GM13977 (cell line): ENCODE results near the gene CDC42SE2.
"Not testable (repeated sequence)": the region's sequence is repeated elsewhere in the genome, so short reads cannot be mapped to it uniquely, and the experiment has no call there.

Experiments used
- DNase-seq: peaks from one replicate; pipeline ENCODE4 v3.0.0; 2012; ENCODE audit warnings: low spot score
- in situ Hi-C: fragments of 300-500 bp; cut with MboI; formaldehyde crosslinking; loops from one replicate; pipeline ENCODE4 v1.12.0; 2022; ENCODE audit warnings: low sequenced_read_pairs, low pct_unique_long_range_greater_than_20kb, mixed read lengths, inconsistent platforms; ENCODE audit not compliant: unreplicated experiment
- TF ChIP-seq, protein P1 (sequence below): IDR thresholded peaks from 2 replicates; pipeline ENCODE4 v1.5.1; 2012; ENCODE audit warnings: mild to moderate bottlenecking, control low read depth; ENCODE audit not compliant: insufficient read depth; ENCODE audit errors: extremely low read depth, missing control alignments

Gene CDC42SE2

DNA sequence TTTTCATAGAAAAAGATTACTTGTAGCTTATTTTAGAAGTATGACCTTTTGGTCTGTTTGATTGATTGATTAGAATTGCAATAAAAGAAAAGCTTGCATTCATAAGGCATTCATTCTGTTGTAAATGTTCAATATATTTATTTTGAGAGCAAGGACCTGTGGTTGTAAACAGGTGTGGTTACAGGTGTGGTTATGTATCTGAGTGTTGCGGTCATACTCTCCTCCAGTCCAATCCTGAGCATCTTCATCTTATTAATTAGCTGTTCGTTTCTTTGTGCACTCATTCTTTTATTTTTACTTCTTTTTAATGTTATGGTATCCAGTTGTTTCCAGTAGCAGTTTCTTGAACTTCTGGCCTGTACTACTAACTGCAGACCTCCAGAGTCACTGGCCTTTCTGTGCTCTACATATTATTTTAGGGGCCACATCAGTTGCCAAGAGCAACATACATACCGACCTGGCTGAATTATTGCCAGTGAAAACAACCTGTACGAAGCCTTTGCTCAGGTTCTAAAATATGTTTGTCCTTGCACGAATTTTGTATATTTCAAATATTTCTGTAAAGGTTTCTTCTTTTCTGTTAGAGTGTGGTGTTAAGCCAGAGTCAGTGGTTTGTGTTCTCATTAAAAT is 128.7 kb downstream of the CDC42SE2 start:
- TF ChIP-seq, protein P1, sequence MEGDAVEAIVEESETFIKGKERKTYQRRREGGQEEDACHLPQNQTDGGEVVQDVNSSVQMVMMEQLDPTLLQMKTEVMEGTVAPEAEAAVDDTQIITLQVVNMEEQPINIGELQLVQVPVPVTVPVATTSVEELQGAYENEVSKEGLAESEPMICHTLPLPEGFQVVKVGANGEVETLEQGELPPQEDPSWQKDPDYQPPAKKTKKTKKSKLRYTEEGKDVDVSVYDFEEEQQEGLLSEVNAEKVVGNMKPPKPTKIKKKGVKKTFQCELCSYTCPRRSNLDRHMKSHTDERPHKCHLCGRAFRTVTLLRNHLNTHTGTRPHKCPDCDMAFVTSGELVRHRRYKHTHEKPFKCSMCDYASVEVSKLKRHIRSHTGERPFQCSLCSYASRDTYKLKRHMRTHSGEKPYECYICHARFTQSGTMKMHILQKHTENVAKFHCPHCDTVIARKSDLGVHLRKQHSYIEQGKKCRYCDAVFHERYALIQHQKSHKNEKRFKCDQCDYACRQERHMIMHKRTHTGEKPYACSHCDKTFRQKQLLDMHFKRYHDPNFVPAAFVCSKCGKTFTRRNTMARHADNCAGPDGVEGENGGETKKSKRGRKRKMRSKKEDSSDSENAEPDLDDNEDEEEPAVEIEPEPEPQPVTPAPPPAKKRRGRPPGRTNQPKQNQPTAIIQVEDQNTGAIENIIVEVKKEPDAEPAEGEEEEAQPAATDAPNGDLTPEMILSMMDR, result no peak
- in situ Hi-C loops, result loop anchor here (10.0 kb wide), 1 partner anchor 528 kb away; no protein-coding TSS in a partner anchor

DNA sequence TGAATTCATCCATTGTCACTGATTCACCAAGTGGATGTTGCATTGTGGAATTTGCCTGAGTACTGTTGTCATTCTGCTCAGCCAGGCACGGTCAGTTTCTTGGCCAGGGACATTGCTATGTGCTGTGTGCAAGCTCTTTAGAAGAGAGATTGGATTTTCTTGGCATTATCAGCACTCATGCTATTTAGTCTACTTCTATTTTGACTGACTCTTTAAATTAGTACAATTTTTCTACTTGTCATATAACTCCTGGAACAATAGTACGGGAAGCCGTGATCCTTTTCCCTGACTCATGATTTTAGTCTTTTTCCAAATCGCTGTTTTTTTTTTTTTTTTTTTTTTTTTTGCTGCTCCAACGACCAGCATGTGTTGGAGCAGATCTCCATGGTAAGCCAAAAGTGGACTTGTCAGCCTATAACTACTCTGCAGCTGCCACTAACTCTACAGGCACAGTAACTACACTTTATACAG is 129.7 kb downstream of the CDC42SE2 start:
- TF ChIP-seq, protein P1, result no peak
- DNase-seq, result no peak
- in situ Hi-C loops, result loop anchor here (10.0 kb wide), 1 partner anchor 529 kb away; no protein-coding TSS in a partner anchor

More for the DNA sequence above, 128.7 kb downstream of the CDC42SE2 start:
- no peak for DNase-seq

DNA sequence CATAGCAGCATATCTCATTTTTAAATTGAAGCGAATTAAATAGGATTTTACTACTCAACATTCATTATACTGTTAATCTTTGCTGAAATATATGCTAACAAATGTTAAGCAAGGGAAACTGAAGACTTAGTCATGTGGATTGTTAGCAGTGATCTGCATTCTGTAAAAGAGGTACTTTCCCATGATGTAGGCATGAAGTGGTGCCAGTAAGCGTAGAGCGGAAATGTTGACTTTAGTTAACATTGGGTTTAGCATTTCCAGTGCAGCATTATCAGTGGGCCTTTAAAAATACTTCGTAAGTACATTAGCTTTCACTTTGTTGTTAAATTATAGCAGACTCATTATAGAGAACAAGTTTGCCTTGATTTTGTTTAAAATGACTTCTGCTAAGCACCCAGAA is 130.3 kb downstream of the CDC42SE2 start:
- peak; percentile 54 for DNase-seq
- in situ Hi-C loops, result loop anchor here (10.0 kb wide), 1 partner anchor 529 kb away; no protein-coding TSS in a partner anchor
- TF ChIP-seq, protein P1, result no peak

DNA sequence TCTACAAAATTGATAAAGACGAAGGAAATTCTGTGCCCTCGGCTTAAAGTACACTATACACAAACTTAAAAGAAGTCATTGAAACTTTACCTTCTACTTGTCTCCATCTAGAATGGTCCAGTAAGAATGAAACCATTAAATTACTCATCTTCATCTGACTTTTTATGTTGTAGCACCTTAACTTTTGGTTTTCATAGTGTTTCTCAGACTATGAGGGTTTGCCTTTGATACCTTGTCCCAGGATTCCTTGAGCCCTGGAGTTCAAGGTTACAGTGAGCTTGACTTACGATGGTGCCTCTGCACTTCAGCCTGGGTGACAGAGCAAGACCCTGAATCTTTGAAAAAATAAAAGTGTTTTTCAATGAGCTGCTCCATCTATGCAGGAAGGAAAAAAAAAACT is 132.2 kb downstream of the CDC42SE2 start:
- peak; percentile 56 for DNase-seq
- in situ Hi-C loops, result loop anchor here (10.0 kb wide), 1 partner anchor 531 kb away; no protein-coding TSS in a partner anchor
- TF ChIP-seq, protein P1, result no peak

DNA sequence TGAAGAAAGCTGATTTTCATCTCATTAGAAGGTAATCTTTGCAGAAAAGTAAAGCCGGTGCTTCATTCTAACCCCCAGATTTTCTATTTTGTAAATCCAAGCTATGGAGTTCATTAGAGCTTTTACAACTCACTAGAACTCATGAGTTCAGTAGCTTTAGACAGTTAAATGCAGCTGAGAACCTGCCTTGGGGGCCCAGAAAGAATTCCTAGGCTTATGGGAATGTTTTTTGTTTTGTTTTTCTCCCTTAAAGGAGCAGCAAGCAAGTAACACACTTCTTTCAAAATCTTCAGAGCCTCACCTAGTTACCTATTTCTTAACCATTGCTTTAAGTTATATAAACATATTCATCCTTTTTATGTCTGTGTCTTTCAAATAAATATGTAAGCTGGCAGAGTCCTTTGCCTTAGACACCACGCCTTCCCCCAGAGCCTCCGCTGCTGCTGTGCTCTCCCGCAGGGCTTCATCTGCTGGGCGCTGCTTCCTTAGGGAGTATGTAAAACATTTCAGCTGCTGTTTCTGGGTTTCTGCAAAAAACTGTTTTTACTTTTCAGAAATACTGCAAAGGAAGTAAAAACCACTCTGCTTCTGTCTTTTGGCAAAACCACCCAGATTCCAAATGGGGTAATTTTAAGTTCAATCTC is 132.9 kb downstream of the CDC42SE2 start:
- TF ChIP-seq, protein P1, result no peak
- in situ Hi-C loops, result loop anchor here (10.0 kb wide), 1 partner anchor 532 kb away; no protein-coding TSS in a partner anchor
- DNase-seq, result no peak

DNA sequence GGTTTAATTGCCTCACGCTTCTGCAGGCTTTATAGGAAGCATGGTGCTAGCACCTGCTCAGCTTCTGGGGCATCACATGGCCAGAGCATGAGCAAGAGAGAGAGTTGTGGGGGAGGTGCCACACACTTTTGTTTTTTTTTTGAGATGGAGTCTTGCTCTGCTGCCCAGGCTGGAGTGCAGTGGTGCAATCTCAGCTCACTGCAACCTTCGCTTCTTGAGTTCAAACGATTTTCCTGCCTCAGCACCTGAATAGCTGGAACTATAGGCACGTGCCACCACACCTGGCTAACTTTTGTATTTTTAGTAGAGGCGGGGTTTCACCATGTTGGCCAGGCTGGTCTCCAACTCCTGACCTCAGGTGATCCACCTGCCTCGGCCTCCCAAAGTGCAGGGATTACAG is 135.2 kb downstream of the CDC42SE2 start:
- DNase-seq, result not testable (repeated sequence)
- in situ Hi-C loops, result loop anchor here (10.0 kb wide), 1 partner anchor 534 kb away; no protein-coding TSS in a partner anchor

DNA sequence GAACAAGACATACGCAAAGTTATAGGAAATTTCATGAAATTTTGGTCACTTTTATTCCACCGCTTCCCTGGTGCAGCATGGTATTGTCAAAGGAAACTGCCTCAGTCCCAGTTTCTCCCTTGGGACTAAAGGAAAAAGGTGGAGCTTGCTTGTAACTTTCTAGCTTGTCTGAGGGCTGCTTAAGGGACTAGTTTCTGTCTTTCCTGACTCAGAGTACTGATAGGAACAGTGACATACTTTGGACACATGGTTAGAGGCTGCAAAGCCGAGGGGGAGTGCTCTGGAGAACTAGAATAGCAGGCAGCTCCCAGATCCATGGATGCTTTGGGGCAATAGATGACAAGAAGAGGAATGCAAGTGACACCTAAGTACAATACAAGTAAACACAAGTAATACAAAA is 136.7 kb downstream of the CDC42SE2 start:
- DNase-seq, result no peak
- TF ChIP-seq, protein P1, result no peak
- in situ Hi-C loops, result no loop called here
